GM12892 (cell line): ENCODE measurements around the gene SSUH2.

Source experiments
- POLR2A ChIP-seq: IDR thresholded peaks from 2 replicates; pipeline ENCODE4 v1.6.1; 2011; ENCODE audit warnings: low read depth, low read length, control low read depth
- POLR2AphosphoS5 ChIP-seq: IDR thresholded peaks from 2 replicates; pipeline ENCODE4 v1.6.1; 2011; ENCODE audit warnings: low read depth, low read length, control low read depth

- TF ChIP-seq POLR2A (no peak), POLR2AphosphoS5 (no peak)
Measured at GRCh38 chr3:8631661-8632060, 12.9 kb downstream of the SSUH2 start.
